Mammary microvascular endothelial cell (primary cell): ENCODE data around the gene YPEL2. TPM values are rescaled to one million over a fixed set of nuclear protein-coding genes. Genes with fewer than 3 reads are reported as not detected.

ENCODE experiments used
- total RNA-seq: library from RNA; depleted of rRNA; stranded (reverse); fragments of >200 nt; gene quantifications from 2 replicates; pipeline ENCODE4 v1.2.3, GENCODE V29; 2015

The YPEL2 gene, protein sequence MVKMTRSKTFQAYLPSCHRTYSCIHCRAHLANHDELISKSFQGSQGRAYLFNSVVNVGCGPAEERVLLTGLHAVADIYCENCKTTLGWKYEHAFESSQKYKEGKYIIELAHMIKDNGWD
- total RNA-seq = 28.4 and 31.4 TPM in 2 replicates

DNA sequence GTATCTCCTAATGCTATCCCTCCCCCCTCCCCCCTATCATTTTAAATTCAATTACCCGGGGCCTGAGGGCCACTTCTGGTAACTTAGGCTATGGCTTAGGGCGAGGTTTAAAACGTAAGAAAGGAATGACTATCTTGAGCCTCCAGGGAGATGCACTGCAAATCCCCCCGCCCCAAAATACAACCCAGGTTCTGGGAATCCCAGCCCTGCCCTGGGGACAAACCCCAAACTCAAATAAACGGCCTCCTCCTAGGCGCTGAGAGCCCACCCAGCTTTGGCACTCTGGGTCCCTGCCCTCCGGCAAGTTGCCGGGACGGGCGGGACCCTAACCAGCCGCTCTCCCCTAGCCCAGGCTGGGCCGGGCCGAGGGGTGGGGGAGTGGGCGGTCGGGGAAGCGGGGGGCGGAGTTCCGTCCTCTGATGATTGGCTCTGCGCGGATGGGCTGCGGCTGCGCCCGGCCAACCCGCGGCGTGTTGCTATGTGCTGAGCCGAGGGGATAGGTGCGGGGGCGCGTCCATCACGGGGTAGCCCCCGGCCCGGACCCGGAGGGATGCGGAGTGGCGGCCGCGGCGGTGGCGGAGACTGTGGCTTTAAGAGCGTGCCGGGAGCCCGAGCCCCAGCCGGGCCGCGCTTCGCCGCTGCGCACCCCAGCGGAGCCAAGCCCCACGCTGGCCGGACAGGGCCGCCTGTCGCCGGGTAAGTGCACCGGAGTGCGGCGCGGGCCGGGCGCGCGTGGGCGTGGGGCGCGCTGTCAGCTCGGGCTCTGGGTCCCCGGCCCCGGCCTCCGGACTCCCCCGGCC lies at the start of gene YPEL2:
Gene YPEL2, plus strand, starts transcription at position 527 of the 800 bp plus-strand sequence. CDS start 21,755 bp downstream, outside the sequence.

Other genes starting within 250 kb of the YPEL2 start
- gene TRIM37, start 224.8 kb upstream of the YPEL2 start, total RNA-seq = 26.0 and 26.5 TPM in 2 replicates
- 97.4 and 107 TPM in 2 replicates for gene SKA2, start 176.5 kb upstream of the YPEL2 start, total RNA-seq
- 57.3 and 1,133 TPM in 2 replicates for gene PRR11, start 175.9 kb upstream of the YPEL2 start, total RNA-seq
- gene SMG8, start 121.6 kb upstream of the YPEL2 start, total RNA-seq = 17.2 and 20.1 TPM in 2 replicates
- gene GDPD1, start 111.1 kb upstream of the YPEL2 start, total RNA-seq = 0.34 and 1.3 TPM in 2 replicates
- gene DHX40, start 234.0 kb downstream of the YPEL2 start, total RNA-seq = 29.8 and 30.7 TPM in 2 replicates